ENCODE measurements around the gene PSMB8.

GRCh38 chr6:32839356-32839755 is 4.5 kb downstream of the PSMB8 start:
- TF ChIP-seq SIN3A (IDR thresholded peaks at IDR 0.05; ENCODE audit: borderline replicate concordance, insufficient read depth, low read length) = no peak
- no peak for TF ChIP-seq TAF1 (IDR thresholded peaks at IDR 0.05; ENCODE audit: borderline replicate concordance, insufficient read depth, low read length)

Data from PFSK-1 (cell line).